Neuronal stem cell (in vitro differentiated cells): ENCODE results near the gene CCT6B.

ENCODE experiments used
- DNase-seq: peaks from one replicate; pipeline ENCODE4 v3.0.0-alpha.2; 2013; ENCODE audit warnings: low spot score
- H2AFZ ChIP-seq: one replicate; pipeline ENCODE4 v1.6.1; 2013; ENCODE audit warnings: mild to moderate bottlenecking, low read length, inconsistent platforms
- H2AK5ac ChIP-seq: 2 replicates; pipeline ENCODE4 v1.6.1; 2013; ENCODE audit warnings: low read depth, mild to moderate bottlenecking, inconsistent platforms, low read length, moderate library complexity, mixed read lengths
- H2BK120ac ChIP-seq: 2 replicates; pipeline ENCODE4 v1.6.1; 2013; ENCODE audit warnings: low read depth, mild to moderate bottlenecking, inconsistent platforms, low read length, moderate library complexity, mixed read lengths
- H2BK12ac ChIP-seq: one replicate; pipeline ENCODE4 v1.6.1; 2013; ENCODE audit warnings: low read length, inconsistent platforms
- H2BK15ac ChIP-seq: 2 replicates; pipeline ENCODE4 v1.6.1; 2013; ENCODE audit warnings: mild to moderate bottlenecking, low read length, inconsistent platforms, mixed read lengths
- H2BK5ac ChIP-seq: one replicate; pipeline ENCODE4 v1.6.1; 2013; ENCODE audit warnings: inconsistent platforms, mild to moderate bottlenecking, low read length, moderate library complexity
- H3K14ac ChIP-seq: one replicate; pipeline ENCODE4 v1.6.1; 2013; ENCODE audit warnings: low read length, inconsistent platforms
- H3K18ac ChIP-seq: 2 replicates; pipeline ENCODE4 v1.6.1; 2013; ENCODE audit warnings: low read length, inconsistent platforms
- H3K23ac ChIP-seq: 2 replicates; pipeline ENCODE4 v1.6.1; 2013; ENCODE audit warnings: low read depth, mild to moderate bottlenecking, mixed read lengths, low read length, inconsistent platforms; ENCODE audit not compliant: poor library complexity
- H3K27ac ChIP-seq: replicated peaks from 3 replicates; pipeline ENCODE4 v1.5.1; 2013; ENCODE audit warnings: low read length, inconsistent platforms
- H3K27me3 ChIP-seq, 3 experiments: 2 replicates each; pipeline ENCODE4 v1.6.1; 2013; ENCODE audit warnings: low read length in 3 of 3, mild to moderate bottlenecking in 2 of 3, inconsistent platforms in 1 of 3, low read depth in 1 of 3, mixed read lengths in 1 of 3, moderate library complexity in 1 of 3; ENCODE audit not compliant: control insufficient read depth in 3 of 3, insufficient read depth in 3 of 3
- H3K36me3 ChIP-seq, 2 donors: replicated peaks in 1 of 2; 2 replicates each; pipeline ENCODE4 v1.6.1; 2013; ENCODE audit warnings: low read length in 2 of 2; ENCODE audit not compliant: control insufficient read depth in 2 of 2, insufficient read depth in 2 of 2
- H3K4ac ChIP-seq: 2 replicates; pipeline ENCODE4 v1.6.1; 2013; ENCODE audit warnings: inconsistent platforms, mild to moderate bottlenecking, low read length, moderate library complexity
- H3K4me1 ChIP-seq, 2 donors: 1 replicate in 1 of 2; 2 replicates in 1 of 2; pipeline ENCODE4 v1.6.1; 2013; ENCODE audit warnings: low read length in 2 of 2, low read depth in 1 of 2; ENCODE audit not compliant: control insufficient read depth in 2 of 2, insufficient read depth in 1 of 2
- H3K4me2 ChIP-seq: one replicate; pipeline ENCODE4 v1.6.1; 2013; ENCODE audit warnings: mild to moderate bottlenecking, low read length, inconsistent platforms; ENCODE audit not compliant: insufficient read depth, poor library complexity, severe bottlenecking
- H3K4me3 ChIP-seq, 2 donors: 2 replicates each; pipeline ENCODE4 v1.5.1; 2013; ENCODE audit warnings: low read length in 2 of 2, mild to moderate bottlenecking in 2 of 2, inconsistent platforms in 1 of 2, moderate library complexity in 1 of 2
- H3K79me1 ChIP-seq: one replicate; pipeline ENCODE4 v1.6.1; 2013; ENCODE audit warnings: low read depth, mild to moderate bottlenecking, inconsistent platforms, low read length, moderate library complexity
- H3K9ac ChIP-seq: one replicate; pipeline ENCODE4 v1.6.1; 2013; ENCODE audit warnings: mild to moderate bottlenecking, low read depth, low read length, inconsistent platforms; ENCODE audit not compliant: poor library complexity
- H3K9me3 ChIP-seq, 2 donors: replicated peaks in 1 of 2; 2 replicates each; pipeline versions ENCODE3 to v1.6.1; 2013; ENCODE audit warnings: low read length in 2 of 2, mild to moderate bottlenecking in 2 of 2, inconsistent platforms in 1 of 2, low read depth in 1 of 2, mixed read lengths in 1 of 2, moderate library complexity in 1 of 2; ENCODE audit not compliant: control insufficient read depth in 2 of 2, insufficient read depth in 1 of 2
- H4K8ac ChIP-seq: one replicate; pipeline ENCODE4 v1.6.1; 2013; ENCODE audit warnings: low read depth, mild to moderate bottlenecking, inconsistent platforms, low read length, moderate library complexity
- H4K91ac ChIP-seq: one replicate; pipeline ENCODE4 v1.6.1; 2013; ENCODE audit warnings: low read length, low read depth, mild to moderate bottlenecking, inconsistent platforms; ENCODE audit not compliant: poor library complexity
- WGBS, 2 donors: extraction: QIAGEN DNeasy Blood & Tissue Kit; methylation state at CpG; one replicate each; pipeline ENCODE4 v1.1.7; 2013; ENCODE audit warnings: missing lambda C conversion rate in 2 of 2, mixed read lengths in 1 of 2; ENCODE audit not compliant: insufficient read length in 2 of 2, insufficient replicate concordance in 1 of 2; ENCODE audit errors: extremely low coverage in 2 of 2; 5-methylcytosine and 5-hydroxymethylcytosine counted together

CCT6B gene

DNA sequence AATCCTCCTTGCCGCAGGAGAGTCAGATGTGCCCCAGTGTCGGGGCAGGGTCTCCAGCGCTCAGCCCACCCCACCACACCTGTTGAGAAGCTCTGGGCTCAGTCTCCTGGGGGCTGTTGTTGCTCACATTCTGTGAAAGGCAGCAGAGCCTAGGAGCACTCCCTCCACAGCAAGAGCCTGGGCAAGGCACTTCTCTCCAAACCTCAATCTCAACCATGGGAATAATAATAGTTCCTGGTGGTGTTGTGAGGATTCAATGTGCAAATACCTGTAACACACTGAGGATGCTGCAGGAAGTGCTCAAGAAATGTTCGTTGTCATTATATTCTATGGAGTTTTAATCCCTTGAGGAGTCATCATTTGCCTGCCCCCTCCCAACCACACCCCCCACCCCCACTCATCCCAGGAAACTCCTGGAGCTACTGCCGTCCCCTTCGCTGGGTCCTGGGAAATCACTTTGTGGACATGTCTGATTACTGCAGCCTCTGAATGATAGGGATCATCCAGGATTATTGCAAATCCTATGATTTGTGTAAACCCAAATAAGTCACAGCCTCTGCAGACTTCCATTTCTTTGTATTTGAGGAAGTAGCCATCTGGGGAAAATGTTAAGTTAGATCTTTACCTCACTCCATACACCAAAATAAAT, 61.5 kb downstream of the CCT6B start:
- H4K91ac ChIP-seq = no peak overlapping the region
- H2BK12ac ChIP-seq = no peak overlapping the region
- H4K8ac ChIP-seq = no peak overlapping the region
- H3K4me2 ChIP-seq = no peak overlapping the region
- no peaks in the 10 kb centered on the region for H3K9me3 ChIP-seq
- H2BK15ac ChIP-seq = no peak overlapping the region
- no peak overlapping the region for H3K4me3 ChIP-seq
- H3K9ac ChIP-seq = no peak overlapping the region
- H2BK120ac ChIP-seq = no peak overlapping the region
- no CpG with 5 or more reads among the region's 6 CpGs for WGBS, 2 donors
- no peak overlapping the region for H3K14ac ChIP-seq
- no peak for DNase-seq
- no peaks in the 10 kb centered on the region for H3K79me1 ChIP-seq
- H3K27me3 ChIP-seq = peaks cover 0 to 15% (median 3%) of the 10 kb centered on the region in 3 experiments
- H3K36me3 ChIP-seq = no peaks in the 10 kb centered on the region
- no peak overlapping the region for H2BK5ac ChIP-seq
- H2AK5ac ChIP-seq = no peak overlapping the region
- H3K18ac ChIP-seq = no peak overlapping the region
- H3K4me1 ChIP-seq = peaks cover 8 to 10% of the 10 kb centered on the region in 2 donors
- H3K23ac ChIP-seq = no peak overlapping the region
- no peak overlapping the region for H2AFZ ChIP-seq
- H3K4ac ChIP-seq = no peak overlapping the region
- H3K27ac ChIP-seq = no peak overlapping the region

DNA sequence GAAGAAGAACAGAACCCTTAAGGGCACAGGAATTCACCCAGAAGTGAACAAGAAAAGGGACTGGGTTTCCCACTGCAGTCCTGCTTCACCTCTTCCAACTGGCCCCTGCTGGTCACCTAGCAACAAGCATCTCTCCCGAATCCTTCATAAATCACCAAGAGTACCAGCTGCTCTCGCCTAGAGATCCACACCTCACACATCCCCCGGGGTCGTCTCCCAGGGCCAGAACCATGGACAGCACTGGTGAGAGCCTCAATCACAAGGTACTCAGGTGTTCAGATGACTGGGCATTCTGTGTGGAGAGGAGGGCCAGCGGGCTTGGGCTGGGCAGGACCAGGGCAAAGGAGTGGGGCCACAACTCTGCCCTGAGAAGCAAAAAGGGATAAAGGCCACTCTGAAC, 65.9 kb downstream of the CCT6B start:
- H3K4ac ChIP-seq = no peak overlapping the region
- no peaks in the 10 kb centered on the region for H3K4me1 ChIP-seq
- no peaks in the 10 kb centered on the region for H3K36me3 ChIP-seq
- no peak overlapping the region for H2BK5ac ChIP-seq
- no peak overlapping the region for H3K4me2 ChIP-seq
- H2AK5ac ChIP-seq = no peak overlapping the region
- no peak overlapping the region for H4K8ac ChIP-seq
- H3K14ac ChIP-seq = no peak overlapping the region
- H2AFZ ChIP-seq = no peak overlapping the region
- H2BK12ac ChIP-seq = no peak overlapping the region
- H3K27me3 ChIP-seq = peaks cover 0 to 15% (median 3%) of the 10 kb centered on the region in 3 experiments
- H3K4me3 ChIP-seq = no peak overlapping the region
- H3K9ac ChIP-seq = no peak overlapping the region
- no peak overlapping the region for H3K18ac ChIP-seq
- no peaks in the 10 kb centered on the region for H3K79me1 ChIP-seq
- no CpG with 5 or more reads among the region's 5 CpGs for whole genome bisulfite sequencing, 2 donors
- DNase-seq = no peak
- H2BK15ac ChIP-seq = no peak overlapping the region
- H3K9me3 ChIP-seq = no peaks in the 10 kb centered on the region
- H3K23ac ChIP-seq = no peak overlapping the region
- no peak overlapping the region for H4K91ac ChIP-seq
- no peak overlapping the region for H2BK120ac ChIP-seq
- H3K27ac ChIP-seq = no peak overlapping the region

DNA sequence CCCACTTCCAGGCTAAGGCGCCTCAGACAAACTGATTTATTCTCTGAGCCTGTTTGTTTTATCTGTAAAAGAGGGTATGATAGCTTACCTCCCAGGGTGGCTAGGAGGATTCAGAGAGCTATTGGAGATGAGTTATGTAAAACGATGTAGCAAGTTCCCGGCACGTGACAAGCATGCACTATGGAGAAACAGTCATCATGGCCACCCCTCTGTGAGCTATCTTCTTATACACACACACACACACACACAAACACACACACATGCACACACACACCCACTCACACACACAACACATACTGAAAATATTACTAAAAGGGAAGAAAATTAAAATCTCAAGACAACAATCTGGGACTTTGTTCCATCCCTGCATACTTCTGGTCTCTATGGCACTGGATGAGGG, 66.3 kb downstream of the CCT6B start:
- H3K9ac ChIP-seq = no peak overlapping the region
- no peaks in the 10 kb centered on the region for H3K4me1 ChIP-seq
- DNase-seq = no peak
- peaks cover 0 to 15% (median 3%) of the 10 kb centered on the region in 3 experiments for H3K27me3 ChIP-seq
- H3K79me1 ChIP-seq = no peaks in the 10 kb centered on the region
- H2BK12ac ChIP-seq = no peak overlapping the region
- no peak overlapping the region for H4K91ac ChIP-seq
- no peak overlapping the region for H2BK120ac ChIP-seq
- H3K4me3 ChIP-seq = no peak overlapping the region
- H2AFZ ChIP-seq = no peak overlapping the region
- no peak overlapping the region for H3K4me2 ChIP-seq
- no peak overlapping the region for H2AK5ac ChIP-seq
- H3K36me3 ChIP-seq = no peaks in the 10 kb centered on the region
- no peak overlapping the region for H3K23ac ChIP-seq
- H2BK15ac ChIP-seq = no peak overlapping the region
- H3K14ac ChIP-seq = no peak overlapping the region
- no peaks in the 10 kb centered on the region for H3K9me3 ChIP-seq
- H3K18ac ChIP-seq = no peak overlapping the region
- no peak overlapping the region for H4K8ac ChIP-seq
- H3K4ac ChIP-seq = no peak overlapping the region
- no CpG with 5 or more reads among the region's 4 CpGs for WGBS, 2 donors
- H2BK5ac ChIP-seq = no peak overlapping the region
- no peak overlapping the region for H3K27ac ChIP-seq

DNA sequence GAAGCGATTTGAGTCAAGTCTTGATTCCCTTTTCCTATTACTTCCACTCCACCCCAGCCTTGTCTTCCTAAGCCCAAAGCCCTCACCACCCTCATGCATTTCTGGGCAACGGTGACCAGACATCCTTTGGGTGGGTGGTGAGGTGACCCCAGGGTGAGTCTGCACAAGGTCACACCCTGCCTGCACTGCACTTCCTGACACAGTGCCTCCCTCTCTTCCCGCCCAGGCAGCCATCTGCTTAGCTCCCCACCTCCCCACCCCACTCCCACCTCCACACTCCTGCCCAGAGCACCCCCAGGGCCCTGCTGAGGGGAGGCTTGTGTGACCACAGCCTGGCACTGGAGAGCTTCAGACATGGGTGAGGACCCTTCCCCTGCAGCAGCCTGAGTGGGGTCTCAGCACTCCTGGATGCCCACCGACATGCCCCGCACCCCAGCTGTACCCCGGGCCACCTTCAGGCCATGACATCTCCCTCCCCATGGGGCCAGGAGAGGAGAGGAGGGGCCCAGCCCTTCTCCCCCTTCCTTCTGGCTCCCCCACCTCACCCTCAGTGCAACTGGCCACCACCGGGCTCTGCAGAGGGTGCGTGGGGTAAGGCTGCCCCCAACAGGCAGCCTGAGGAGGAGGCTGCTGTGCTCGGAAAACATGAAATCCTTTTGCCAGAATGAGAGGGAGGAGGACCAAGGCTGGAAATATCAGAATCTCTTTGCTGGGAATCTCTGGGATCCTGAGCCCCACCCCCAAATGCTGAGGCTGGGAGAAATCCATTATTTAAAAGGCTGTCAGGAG, 68.6 kb downstream of the CCT6B start:
- no peak overlapping the region for H2BK5ac ChIP-seq
- peaks cover 0 to 4% (median 0%) of the 10 kb centered on the region in 3 experiments for H3K27me3 ChIP-seq
- H2BK15ac ChIP-seq = peak overlapping the region; percentile 35
- H2BK120ac ChIP-seq = peak overlapping the region; percentile 62
- H3K9me3 ChIP-seq = no peaks in the 10 kb centered on the region
- H3K23ac ChIP-seq = peak overlapping the region; percentile 30
- no peak overlapping the region for H3K27ac ChIP-seq
- no peak overlapping the region for H4K8ac ChIP-seq
- H3K4me1 ChIP-seq = no peaks in the 10 kb centered on the region
- no CpG with 5 or more reads among the region's 9 CpGs for WGBS, 2 donors
- H3K36me3 ChIP-seq = no peaks in the 10 kb centered on the region
- no peaks in the 10 kb centered on the region for H3K79me1 ChIP-seq
- no peak overlapping the region for H2AFZ ChIP-seq
- H3K9ac ChIP-seq = no peak overlapping the region
- no peak overlapping the region for H3K4me3 ChIP-seq
- peak overlapping the region; percentile 42 for H2AK5ac ChIP-seq
- no peak overlapping the region for H3K4ac ChIP-seq
- DNase-seq = peak; percentile 46
- no peak overlapping the region for H4K91ac ChIP-seq
- peak overlapping the region; percentile 76 for H3K18ac ChIP-seq
- no peak overlapping the region for H3K14ac ChIP-seq
- no peak overlapping the region for H3K4me2 ChIP-seq
- no peak overlapping the region for H2BK12ac ChIP-seq
